Peyer's patch (tissue), 4 donors: ENCODE measurements around the gene SPATA18.

Experiments
- POLR2A ChIP-seq, 2 donors: fragments of 450-650 bp; IDR thresholded peaks; one replicate each; pipeline ENCODE4 v1.5.1; 2017; ENCODE audit warnings: antibody characterized with exemption in 2 of 2, mild to moderate bottlenecking in 2 of 2, moderate library complexity in 2 of 2
- TF ChIP-seq, protein P1 (sequence below), 6 experiments: fragments of 450-650 bp in 4 of 6; fragments of 200-600 bp in 2 of 6; sonication (generic) in 1 of 6; IDR thresholded peaks; one replicate each; pipeline ENCODE4 v1.5.1; 2017 to 2019; ENCODE audit warnings: antibody characterized with exemption in 6 of 6, mild to moderate bottlenecking in 3 of 6, moderate library complexity in 1 of 6

DNA sequence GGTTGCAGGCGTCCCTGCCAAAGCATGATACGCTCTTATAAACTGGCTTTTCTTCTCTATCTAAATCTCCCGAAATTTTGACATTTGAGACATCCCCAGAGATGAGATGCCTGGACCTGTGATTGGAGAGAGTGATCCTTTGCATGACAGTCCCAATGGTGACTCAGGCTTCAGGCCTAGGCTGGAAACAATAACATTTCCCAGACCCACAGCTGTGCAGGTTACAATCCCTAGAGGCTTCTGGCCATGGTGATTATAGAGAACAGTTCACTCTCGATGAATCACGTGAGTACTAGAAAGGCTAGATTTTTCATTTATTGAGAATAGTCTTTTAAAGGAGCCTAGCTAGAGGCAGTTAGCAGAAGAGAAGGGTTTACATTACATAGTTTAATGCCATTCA, 75.9 kb downstream of the SPATA18 start:
- TF ChIP-seq, protein P1, sequence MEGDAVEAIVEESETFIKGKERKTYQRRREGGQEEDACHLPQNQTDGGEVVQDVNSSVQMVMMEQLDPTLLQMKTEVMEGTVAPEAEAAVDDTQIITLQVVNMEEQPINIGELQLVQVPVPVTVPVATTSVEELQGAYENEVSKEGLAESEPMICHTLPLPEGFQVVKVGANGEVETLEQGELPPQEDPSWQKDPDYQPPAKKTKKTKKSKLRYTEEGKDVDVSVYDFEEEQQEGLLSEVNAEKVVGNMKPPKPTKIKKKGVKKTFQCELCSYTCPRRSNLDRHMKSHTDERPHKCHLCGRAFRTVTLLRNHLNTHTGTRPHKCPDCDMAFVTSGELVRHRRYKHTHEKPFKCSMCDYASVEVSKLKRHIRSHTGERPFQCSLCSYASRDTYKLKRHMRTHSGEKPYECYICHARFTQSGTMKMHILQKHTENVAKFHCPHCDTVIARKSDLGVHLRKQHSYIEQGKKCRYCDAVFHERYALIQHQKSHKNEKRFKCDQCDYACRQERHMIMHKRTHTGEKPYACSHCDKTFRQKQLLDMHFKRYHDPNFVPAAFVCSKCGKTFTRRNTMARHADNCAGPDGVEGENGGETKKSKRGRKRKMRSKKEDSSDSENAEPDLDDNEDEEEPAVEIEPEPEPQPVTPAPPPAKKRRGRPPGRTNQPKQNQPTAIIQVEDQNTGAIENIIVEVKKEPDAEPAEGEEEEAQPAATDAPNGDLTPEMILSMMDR (IDR thresholded peaks at IDR 0.05): no peak
- no peak for TF ChIP-seq POLR2A (IDR thresholded peaks at IDR 0.05)
